ENCODE results near the gene EDARADD. TPM values are rescaled to one million over a fixed set of nuclear protein-coding genes. Genes with fewer than 3 reads are reported as not detected.

EDARADD gene
- total and polyA plus RNA-seq, 2 of the 13 experiments (the other 11 are each of a cell fraction or from before 2014, with no cell fraction given) = 0.03 TPM; not detected in 1

GRCh38 chr1:236494586-236495466 lies 100.7 kb downstream of the EDARADD start (continued):
- 0 out of 2 replicates have a peak, but pooled peaks have one; percentile 38 for TF ChIP-seq ZHX2 (IDR thresholded peaks at IDR 0.05; ENCODE audit: low read depth)
- TF ChIP-seq ZHX2 (CRISPR knock-in tag; IDR thresholded peaks at IDR 0.05; ENCODE audit: borderline replicate concordance) = no peak
- TF ChIP-seq ZBTB1 (CRISPR knock-in tag; IDR thresholded peaks at IDR 0.05; ENCODE audit: borderline replicate concordance) = no peak
- no peak for TF ChIP-seq SALL2 (CRISPR knock-in tag; IDR thresholded peaks at IDR 0.05)
- TF ChIP-seq SSRP1 (CRISPR knock-in tag; IDR thresholded peaks at IDR 0.05) = no peak
- TF ChIP-seq ZNF574 (CRISPR knock-in tag; IDR thresholded peaks at IDR 0.05) = peak; percentile 35; the same call in 1 of the 2 replicates
- TF ChIP-seq NFRKB (IDR thresholded peaks at IDR 0.05) = no peak
- no peak for TF ChIP-seq ZNF468 (CRISPR knock-in tag; IDR thresholded peaks at IDR 0.05)
- TF ChIP-seq SPEN (CRISPR knock-in tag; IDR thresholded peaks at IDR 0.05; ENCODE audit: low read depth) = no peak
- TF ChIP-seq ZMAT3 (CRISPR knock-in tag; conservative IDR thresholded peaks at IDR 0.05) = no peak
- no peak for TF ChIP-seq TP53 (CRISPR knock-in tag; conservative IDR thresholded peaks at IDR 0.05)
- TF ChIP-seq ZNF747 (CRISPR knock-in tag; IDR thresholded peaks at IDR 0.05; ENCODE audit: borderline replicate concordance) = no peak
- no peak for TF ChIP-seq ZNF740 (CRISPR knock-in tag; IDR thresholded peaks at IDR 0.05)
- TF ChIP-seq ZUFSP (CRISPR knock-in tag; IDR thresholded peaks at IDR 0.05; ENCODE audit: borderline replicate concordance) = no peak
- TF ChIP-seq PLRG1 (conservative IDR thresholded peaks at IDR 0.05) = no peak
- peak; percentile 99 for TF ChIP-seq SIX4 (CRISPR knock-in tag; IDR thresholded peaks at IDR 0.05)
- no peak for TF ChIP-seq RBAK (CRISPR knock-in tag; IDR thresholded peaks at IDR 0.05)
- no peak for TF ChIP-seq ZNF570 (CRISPR knock-in tag; IDR thresholded peaks at IDR 0.05; ENCODE audit: borderline replicate concordance)
- TF ChIP-seq NR2F2 (IDR thresholded peaks at IDR 0.05; ENCODE audit: borderline replicate concordance, low read depth) = peak; percentile 45; the same call in 1 of the 2 replicates

All from HepG2 (cell line).